MM.1S (cell line): ENCODE data around the gene SDK1.
"Not testable (repeated sequence)": the region's sequence is repeated elsewhere in the genome, so short reads cannot be mapped to it uniquely, and the experiment has no call there.

ENCODE experiments used
- EZH2 ChIP-seq: fragments of 300-600 bp; sonication (generic); optimal IDR thresholded peaks from 2 replicates; pipeline ENCODE3; 2017; ENCODE audit warnings: low read depth, mild to moderate bottlenecking, antibody characterized with exemption, low read length, mixed read lengths
- EZH2phosphoT487 ChIP-seq: fragments of 300-600 bp; sonication (generic); IDR thresholded peaks from 2 replicates; pipeline ENCODE4 v1.6.1; 2018; ENCODE audit warnings: antibody characterized with exemption, low read length
- TF ChIP-seq, protein P1 (sequence below): fragments of 300-600 bp; sonication (generic); IDR thresholded peaks from 2 replicates; pipeline ENCODE4 v1.5.1; 2016; ENCODE audit warnings: antibody characterized with exemption, low read length, mixed read lengths

DNA sequence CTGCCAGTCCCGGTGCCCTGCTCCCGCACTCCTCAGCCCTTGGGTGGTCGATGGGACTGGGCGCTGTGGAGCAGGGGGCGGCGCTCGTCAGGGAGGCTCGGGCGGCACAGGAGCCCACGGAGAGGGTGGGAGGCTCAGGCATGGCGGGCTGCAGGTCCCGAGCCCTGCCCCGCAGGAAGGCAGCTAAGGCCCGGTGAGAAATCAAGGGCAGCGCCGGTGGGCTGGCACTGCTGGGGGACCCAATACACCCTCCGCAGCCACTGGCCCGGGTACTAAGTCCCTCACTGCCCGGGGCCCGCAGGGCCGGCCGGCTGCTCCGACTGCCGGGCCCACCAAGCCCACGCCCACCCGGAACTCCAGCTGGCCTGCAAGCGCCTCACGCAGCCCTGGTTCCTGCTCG, 1012.9 kb downstream of the SDK1 start:
- TF ChIP-seq, protein P1, sequence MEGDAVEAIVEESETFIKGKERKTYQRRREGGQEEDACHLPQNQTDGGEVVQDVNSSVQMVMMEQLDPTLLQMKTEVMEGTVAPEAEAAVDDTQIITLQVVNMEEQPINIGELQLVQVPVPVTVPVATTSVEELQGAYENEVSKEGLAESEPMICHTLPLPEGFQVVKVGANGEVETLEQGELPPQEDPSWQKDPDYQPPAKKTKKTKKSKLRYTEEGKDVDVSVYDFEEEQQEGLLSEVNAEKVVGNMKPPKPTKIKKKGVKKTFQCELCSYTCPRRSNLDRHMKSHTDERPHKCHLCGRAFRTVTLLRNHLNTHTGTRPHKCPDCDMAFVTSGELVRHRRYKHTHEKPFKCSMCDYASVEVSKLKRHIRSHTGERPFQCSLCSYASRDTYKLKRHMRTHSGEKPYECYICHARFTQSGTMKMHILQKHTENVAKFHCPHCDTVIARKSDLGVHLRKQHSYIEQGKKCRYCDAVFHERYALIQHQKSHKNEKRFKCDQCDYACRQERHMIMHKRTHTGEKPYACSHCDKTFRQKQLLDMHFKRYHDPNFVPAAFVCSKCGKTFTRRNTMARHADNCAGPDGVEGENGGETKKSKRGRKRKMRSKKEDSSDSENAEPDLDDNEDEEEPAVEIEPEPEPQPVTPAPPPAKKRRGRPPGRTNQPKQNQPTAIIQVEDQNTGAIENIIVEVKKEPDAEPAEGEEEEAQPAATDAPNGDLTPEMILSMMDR, result not testable (repeated sequence)
- not testable (repeated sequence) for TF ChIP-seq EZH2, EZH2phosphoT487
